Sigmoid colon (tissue), 4 donors: ENCODE data around the gene BLTP3A.

Experiments used
- POLR2A ChIP-seq, 2 donors: fragments of 450-650 bp; IDR thresholded peaks; one replicate each; pipeline ENCODE4 v1.6.1; 2016; ENCODE audit warnings: antibody characterized with exemption in 2 of 2, mild to moderate bottlenecking in 2 of 2, moderate library complexity in 2 of 2
- POLR2AphosphoS5 ChIP-seq, 4 donors: sonication (generic); formaldehyde crosslinking; IDR thresholded peaks; one replicate each; pipeline ENCODE4 v1.6.1; 2017; ENCODE audit warnings: antibody characterized with exemption in 4 of 4
- TF ChIP-seq, protein P1 (sequence below), 4 experiments: fragments of 450-650 bp in 3 of 4; fragments of 200-600 bp in 1 of 4; IDR thresholded peaks; one replicate each; pipeline ENCODE4 v1.5.1; 2016 to 2019; ENCODE audit warnings: antibody characterized with exemption in 4 of 4, mild to moderate bottlenecking in 3 of 4, moderate library complexity in 2 of 4

DNA sequence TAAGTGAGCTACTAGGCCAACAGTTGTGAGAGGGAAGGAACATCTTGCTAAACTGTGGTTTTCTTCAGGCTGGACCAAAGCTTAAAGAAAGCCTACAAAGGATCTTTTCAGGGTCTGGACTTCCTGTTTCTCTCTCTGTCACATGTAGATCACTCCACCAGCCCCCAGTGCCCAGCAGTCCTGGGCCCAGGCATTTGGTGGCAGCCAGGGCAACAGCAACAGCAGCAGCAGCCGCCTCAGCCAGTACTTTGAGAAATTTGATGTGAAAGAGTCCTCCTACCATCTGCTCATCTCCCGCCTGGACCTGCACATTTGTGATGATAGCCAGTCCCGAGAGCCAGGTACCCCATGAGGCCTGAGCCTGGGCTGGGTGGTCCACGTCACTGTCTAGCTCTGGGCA, 44.1 kb downstream of the BLTP3A start:
- TF ChIP-seq, protein P1, sequence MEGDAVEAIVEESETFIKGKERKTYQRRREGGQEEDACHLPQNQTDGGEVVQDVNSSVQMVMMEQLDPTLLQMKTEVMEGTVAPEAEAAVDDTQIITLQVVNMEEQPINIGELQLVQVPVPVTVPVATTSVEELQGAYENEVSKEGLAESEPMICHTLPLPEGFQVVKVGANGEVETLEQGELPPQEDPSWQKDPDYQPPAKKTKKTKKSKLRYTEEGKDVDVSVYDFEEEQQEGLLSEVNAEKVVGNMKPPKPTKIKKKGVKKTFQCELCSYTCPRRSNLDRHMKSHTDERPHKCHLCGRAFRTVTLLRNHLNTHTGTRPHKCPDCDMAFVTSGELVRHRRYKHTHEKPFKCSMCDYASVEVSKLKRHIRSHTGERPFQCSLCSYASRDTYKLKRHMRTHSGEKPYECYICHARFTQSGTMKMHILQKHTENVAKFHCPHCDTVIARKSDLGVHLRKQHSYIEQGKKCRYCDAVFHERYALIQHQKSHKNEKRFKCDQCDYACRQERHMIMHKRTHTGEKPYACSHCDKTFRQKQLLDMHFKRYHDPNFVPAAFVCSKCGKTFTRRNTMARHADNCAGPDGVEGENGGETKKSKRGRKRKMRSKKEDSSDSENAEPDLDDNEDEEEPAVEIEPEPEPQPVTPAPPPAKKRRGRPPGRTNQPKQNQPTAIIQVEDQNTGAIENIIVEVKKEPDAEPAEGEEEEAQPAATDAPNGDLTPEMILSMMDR (IDR thresholded peaks at IDR 0.05) = no peak
- TF ChIP-seq POLR2A (IDR thresholded peaks at IDR 0.05) (no peak), POLR2AphosphoS5 (IDR thresholded peaks at IDR 0.05) (no peak)
